OCI-LY3 (cell line): ENCODE data around the gene FBRSL1.

Experiments used
- H2AFZ ChIP-seq: fragments of 200-600, 300-600 bp; shearing (Covaris generic); 2 replicates; pipeline ENCODE4 v1.6.0; 2014; ENCODE audit warnings: antibody characterized with exemption, low read depth, low read length
- H3K27ac ChIP-seq: fragments of 200-600, 300-600 bp; sonication (generic); 2 replicates; pipeline ENCODE4 v1.5.1; 2014; ENCODE audit warnings: mild to moderate bottlenecking, low read length, moderate library complexity, mixed read lengths
- H3K27me3 ChIP-seq: fragments of 200-600, 300-600 bp; sonication (generic); 2 replicates; pipeline ENCODE4 v1.6.1; 2014; ENCODE audit warnings: low read depth, low read length, mixed read lengths
- H3K36me3 ChIP-seq: fragments of 200-600, 300-600 bp; sonication (generic); replicated peaks from 2 replicates; pipeline ENCODE3; 2014; ENCODE audit warnings: low read depth, low read length, mixed read lengths
- H3K4me1 ChIP-seq: fragments of 300-600, 200-600 bp; sonication (generic); 2 replicates; pipeline ENCODE4 v1.6.1; 2014; ENCODE audit warnings: low read length, mixed read lengths
- H3K4me2 ChIP-seq: fragments of 200-600, 300-600 bp; sonication (generic); 2 replicates; pipeline ENCODE4 v1.6.1; 2014; ENCODE audit warnings: low read length, mixed read lengths
- H3K4me3 ChIP-seq: fragments of 300-600, 200-600 bp; sonication (generic); 2 replicates; pipeline ENCODE4 v1.5.1; 2014; ENCODE audit warnings: antibody characterized with exemption, mild to moderate bottlenecking, low read length, moderate library complexity
- H3K79me2 ChIP-seq: fragments of 300-600, 200-600 bp; shearing (Covaris generic); 2 replicates; pipeline ENCODE4 v1.6.1; 2014; ENCODE audit warnings: mild to moderate bottlenecking, low read length, mixed read lengths
- H3K9ac ChIP-seq: fragments of 300-600, 200-600 bp; shearing (Covaris generic); 2 replicates; pipeline ENCODE4 v1.6.0; 2014; ENCODE audit warnings: mild to moderate bottlenecking, low read length, moderate library complexity
- H3K9me3 ChIP-seq: fragments of 200-600, 300-600 bp; shearing (Covaris generic); 2 replicates; pipeline ENCODE4 v1.6.1; 2014; ENCODE audit warnings: low read length, mixed read lengths; ENCODE audit not compliant: insufficient read depth
- H4K20me1 ChIP-seq: fragments of 200-600, 300-600 bp; sonication (generic); 2 replicates; pipeline ENCODE4 v1.6.1; 2016; ENCODE audit warnings: low read length, mixed read lengths; ENCODE audit not compliant: insufficient read depth
- CTCF ChIP-seq: fragments of 200-600, 300-600 bp; sonication (generic); IDR thresholded peaks from 2 replicates; pipeline ENCODE4 v1.5.1; 2014; ENCODE audit warnings: antibody characterized with exemption, low read length, low read depth
- EZH2phosphoT487 ChIP-seq: fragments of 200-600 bp; shearing (Covaris generic); IDR thresholded peaks from 2 replicates; pipeline ENCODE4 v1.6.1; 2018; ENCODE audit warnings: antibody characterized with exemption, mixed run types, low read depth

FBRSL1 gene

GRCh38 chr12:132498931-132499330 is 9.0 kb downstream of the FBRSL1 start:
- H3K4me2 ChIP-seq: no peak overlapping the region
- peaks cover 96% of the 10 kb centered on the region for H3K79me2 ChIP-seq
- TF ChIP-seq EZH2phosphoT487 (no peak), CTCF (no peak)
- H3K27me3 ChIP-seq: no peaks in the 10 kb centered on the region
- H3K36me3 ChIP-seq: no peaks in the 10 kb centered on the region
- H3K4me1 ChIP-seq: no peaks in the 10 kb centered on the region
- peaks cover 98% of the 10 kb centered on the region for H4K20me1 ChIP-seq
- H3K9ac ChIP-seq: no peak overlapping the region
- H3K4me3 ChIP-seq: no peak overlapping the region
- H2AFZ ChIP-seq: no peak overlapping the region
- no peak overlapping the region for H3K27ac ChIP-seq
- no peaks in the 10 kb centered on the region for H3K9me3 ChIP-seq

- H4K20me1 ChIP-seq: peaks cover 98% of the 10 kb centered on the region
- TF ChIP-seq EZH2phosphoT487 (no peak), CTCF (no peak)
- H3K4me3 ChIP-seq: no peak overlapping the region
- no peak overlapping the region for H2AFZ ChIP-seq
- no peaks in the 10 kb centered on the region for H3K27me3 ChIP-seq
- no peaks in the 10 kb centered on the region for H3K36me3 ChIP-seq
- H3K9ac ChIP-seq: no peak overlapping the region
- H3K79me2 ChIP-seq: peaks cover 96% of the 10 kb centered on the region
- no peak overlapping the region for H3K27ac ChIP-seq
- H3K4me2 ChIP-seq: no peak overlapping the region
- no peaks in the 10 kb centered on the region for H3K9me3 ChIP-seq
- H3K4me1 ChIP-seq: no peaks in the 10 kb centered on the region
These were observed 10.3 kb downstream of the FBRSL1 start for GRCh38 chr12:132500142-132500855.

- Histone ChIP-seq H3K27me3 (no peaks in the 10 kb centered on the region), H2AFZ (no peak overlapping the region), H3K9ac (no peak overlapping the region), H3K79me2 (peaks cover 96% of the 10 kb centered on the region), H3K4me3 (no peak overlapping the region), H3K36me3 (no peaks in the 10 kb centered on the region), H3K9me3 (no peaks in the 10 kb centered on the region), H3K27ac (no peak overlapping the region), H4K20me1 (peaks cover 98% of the 10 kb centered on the region), H3K4me2 (no peak overlapping the region), H3K4me1 (no peaks in the 10 kb centered on the region)
- TF ChIP-seq EZH2phosphoT487 (no peak), CTCF (no peak)
These were observed 10.9 kb downstream of the FBRSL1 start for GRCh38 chr12:132500856-132501180.

- Histone ChIP-seq H3K36me3 (no peaks in the 10 kb centered on the region), H3K9me3 (no peaks in the 10 kb centered on the region), H3K4me2 (no peak overlapping the region), H4K20me1 (peaks cover 98% of the 10 kb centered on the region), H3K4me3 (no peak overlapping the region), H3K4me1 (no peaks in the 10 kb centered on the region), H3K79me2 (peaks cover 96% of the 10 kb centered on the region), H2AFZ (no peak overlapping the region), H3K9ac (no peak overlapping the region), H3K27ac (no peak overlapping the region), H3K27me3 (no peaks in the 10 kb centered on the region)
- no peak for TF ChIP-seq CTCF
- TF ChIP-seq EZH2phosphoT487: no peak
These were observed 11.4 kb downstream of the FBRSL1 start for GRCh38 chr12:132501204-132501940.
